Neural progenitor cell (in vitro differentiated cells): Measurements from ENCODE around the gene DLEC1. TPM values are rescaled to one million over a fixed set of nuclear protein-coding genes. Genes with fewer than 3 reads are reported as not detected.
A peak's percentile ranks its signal among the peaks of the same experiment; 100 is the strongest.

ENCODE experiments used
- DNase-seq: peaks from one replicate; pipeline ENCODE4 v3.0.0-alpha.2; 2016; ENCODE audit warnings: low spot score
- H2AFZ ChIP-seq: fragments of 200-600 bp; sonication (generic); replicated peaks from 2 replicates; pipeline ENCODE4 v1.6.1; 2016; ENCODE audit warnings: antibody characterized with exemption
- H3F3A ChIP-seq: fragments of 200-600 bp; sonication (generic); 2 replicates; pipeline ENCODE4 v1.6.1; 2016; ENCODE audit warnings: antibody characterized with exemption, low read depth
- H3K27ac ChIP-seq: fragments of 200-600 bp; sonication (generic); 2 replicates; pipeline ENCODE4 v1.5.1; 2016; ENCODE audit warnings: mild to moderate bottlenecking
- H3K27me3 ChIP-seq: fragments of 200-600 bp; sonication (generic); 2 replicates; pipeline ENCODE4 v1.6.1; 2016; ENCODE audit warnings: mild to moderate bottlenecking, moderate library complexity
- H3K36me3 ChIP-seq: fragments of 200-600 bp; sonication (generic); 2 replicates; pipeline ENCODE4 v1.5.1; 2016
- H3K4me1 ChIP-seq: fragments of 200-600 bp; sonication (generic); 2 replicates; pipeline ENCODE4 v1.6.1; 2016; ENCODE audit warnings: mixed run types
- H3K4me2 ChIP-seq: fragments of 200-600 bp; sonication (generic); 2 replicates; pipeline ENCODE4 v1.6.1; 2016
- H3K4me3 ChIP-seq: fragments of 200-600 bp; sonication (generic); 2 replicates; pipeline ENCODE4 v1.5.1; 2016
- H3K79me2 ChIP-seq: fragments of 200-600 bp; sonication (generic); 2 replicates; pipeline ENCODE4 v1.6.1; 2016; ENCODE audit warnings: low read depth
- H3K9ac ChIP-seq: fragments of 200-600 bp; sonication (generic); 2 replicates; pipeline ENCODE4 v1.6.1; 2016
- H3K9me3 ChIP-seq: fragments of 200-600 bp; sonication (generic); 2 replicates; pipeline ENCODE4 v1.5.1; 2016; ENCODE audit warnings: low read depth
- H4K20me1 ChIP-seq: fragments of 200-600 bp; sonication (generic); 2 replicates; pipeline ENCODE4 v1.6.1; 2016; ENCODE audit warnings: low read depth
- H3K27ac Mint-ChIP-seq: 3 replicates; pipeline ENCODE4 v1.8.0; 2021; ENCODE audit warnings: mixed read lengths
- H3K27me3 Mint-ChIP-seq: 2 replicates; pipeline ENCODE4 v1.8.0; 2022; ENCODE audit warnings: low read depth, mild to moderate bottlenecking, inconsistent platforms, moderate library complexity, mixed read lengths; ENCODE audit not compliant: insufficient read depth
- H3K36me3 Mint-ChIP-seq: 3 replicates; pipeline ENCODE4 v1.8.0; 2021; ENCODE audit warnings: mixed read lengths
- H3K4me1 Mint-ChIP-seq: 3 replicates; pipeline ENCODE4 v1.8.0; 2021; ENCODE audit warnings: mixed read lengths
- H3K4me3 Mint-ChIP-seq: 3 replicates; pipeline ENCODE4 v1.8.0; 2021; ENCODE audit warnings: mild to moderate bottlenecking, moderate library complexity, mixed read lengths
- H3K9me3 Mint-ChIP-seq: 3 replicates; pipeline ENCODE4 v1.8.0; 2020; ENCODE audit warnings: mixed read lengths
- EZH2 ChIP-seq: fragments of 200-600 bp; sonication (generic); IDR thresholded peaks from 2 replicates; pipeline ENCODE4 v1.6.1; 2017; ENCODE audit warnings: antibody characterized with exemption, mild to moderate bottlenecking, moderate library complexity
- EZH2phosphoT487 ChIP-seq: fragments of 200-600 bp; sonication (generic); IDR thresholded peaks from 2 replicates; pipeline ENCODE4 v1.6.1; 2017; ENCODE audit warnings: antibody characterized with exemption
- total RNA-seq: library from RNA; depleted of rRNA; stranded (reverse); fragments of >200 nt; gene quantifications from 2 replicates; pipeline ENCODE4 v1.2.3, GENCODE V29; 2015; ENCODE audit warnings: low replicate concordance
- TF ChIP-seq, protein P1 (sequence below): fragments of 200-600 bp; sonication (generic); IDR thresholded peaks from 2 replicates; pipeline ENCODE4 v1.5.1; 2017; ENCODE audit warnings: antibody characterized with exemption, mild to moderate bottlenecking

The DLEC1 gene
- total RNA-seq, 1 donor from 2014 or later = 0.60 TPM

DNA sequence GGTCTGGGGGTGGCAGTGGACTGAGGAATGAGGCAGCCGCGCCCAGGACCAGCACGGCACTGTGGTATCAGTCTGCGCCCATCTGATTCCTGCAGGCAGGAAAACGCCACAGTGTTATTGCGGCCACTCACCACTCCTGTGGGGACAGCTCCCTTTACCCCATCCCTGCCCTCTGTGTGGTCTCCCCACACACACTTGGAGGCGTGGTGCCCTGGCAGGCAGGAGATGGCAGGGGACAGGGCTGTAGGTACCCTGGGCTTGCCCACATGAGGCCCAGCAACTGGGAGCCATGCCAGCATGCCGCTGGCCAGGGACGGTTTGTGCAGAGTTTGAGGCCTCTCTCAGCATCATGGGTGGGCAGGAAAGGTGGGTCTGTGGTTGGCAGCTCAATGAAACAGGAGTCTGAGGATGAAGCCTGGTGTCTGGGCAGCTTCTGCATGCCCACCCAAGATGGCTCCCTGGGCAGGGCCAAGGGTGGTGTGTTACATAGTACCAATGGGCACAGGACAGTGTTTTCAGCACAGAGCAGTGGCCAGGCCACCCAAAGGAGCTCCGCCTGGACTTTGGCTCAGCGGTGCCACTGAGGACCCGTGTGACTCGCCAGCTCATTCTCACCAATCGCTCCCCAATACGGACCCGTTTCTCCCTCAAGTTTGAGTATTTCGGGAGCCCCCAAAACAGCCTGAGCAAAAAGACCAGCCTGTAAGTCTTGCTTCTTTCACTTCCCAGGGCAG is 70.7 kb downstream of the DLEC1 start:
- H3K36me3 ChIP-seq = no peaks in the 10 kb centered on the region
- no peak for DNase-seq
- H3K4me3 ChIP-seq = no peak overlapping the region
- peaks cover 2% of the 10 kb centered on the region for H3K9me3 Mint-ChIP-seq
- H3K9ac ChIP-seq = no peak overlapping the region
- H3K4me1 Mint-ChIP-seq = no peaks in the 10 kb centered on the region
- H3K4me1 ChIP-seq = no peaks in the 10 kb centered on the region
- no peak overlapping the region for H2AFZ ChIP-seq
- H4K20me1 ChIP-seq = no peaks in the 10 kb centered on the region
- no peaks in the 10 kb centered on the region for H3F3A ChIP-seq
- no peaks in the 10 kb centered on the region for H3K36me3 Mint-ChIP-seq
- TF ChIP-seq, protein P1, sequence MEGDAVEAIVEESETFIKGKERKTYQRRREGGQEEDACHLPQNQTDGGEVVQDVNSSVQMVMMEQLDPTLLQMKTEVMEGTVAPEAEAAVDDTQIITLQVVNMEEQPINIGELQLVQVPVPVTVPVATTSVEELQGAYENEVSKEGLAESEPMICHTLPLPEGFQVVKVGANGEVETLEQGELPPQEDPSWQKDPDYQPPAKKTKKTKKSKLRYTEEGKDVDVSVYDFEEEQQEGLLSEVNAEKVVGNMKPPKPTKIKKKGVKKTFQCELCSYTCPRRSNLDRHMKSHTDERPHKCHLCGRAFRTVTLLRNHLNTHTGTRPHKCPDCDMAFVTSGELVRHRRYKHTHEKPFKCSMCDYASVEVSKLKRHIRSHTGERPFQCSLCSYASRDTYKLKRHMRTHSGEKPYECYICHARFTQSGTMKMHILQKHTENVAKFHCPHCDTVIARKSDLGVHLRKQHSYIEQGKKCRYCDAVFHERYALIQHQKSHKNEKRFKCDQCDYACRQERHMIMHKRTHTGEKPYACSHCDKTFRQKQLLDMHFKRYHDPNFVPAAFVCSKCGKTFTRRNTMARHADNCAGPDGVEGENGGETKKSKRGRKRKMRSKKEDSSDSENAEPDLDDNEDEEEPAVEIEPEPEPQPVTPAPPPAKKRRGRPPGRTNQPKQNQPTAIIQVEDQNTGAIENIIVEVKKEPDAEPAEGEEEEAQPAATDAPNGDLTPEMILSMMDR = no peak
- no peak for TF ChIP-seq EZH2
- no peak for TF ChIP-seq EZH2phosphoT487
- peak overlapping the region; percentile 84 for H3K27ac Mint-ChIP-seq
- peaks cover 4% of the 10 kb centered on the region for H3K9me3 ChIP-seq
- no peaks in the 10 kb centered on the region for H3K27me3 ChIP-seq
- no peak overlapping the region for H3K4me3 Mint-ChIP-seq
- H3K79me2 ChIP-seq = no peaks in the 10 kb centered on the region
- H3K4me2 ChIP-seq = no peak overlapping the region
- no peak overlapping the region for H3K27ac ChIP-seq
- H3K27me3 Mint-ChIP-seq = peaks cover 2% of the 10 kb centered on the region

GRCh38 chr3:38110314-38111050 is 71.5 kb downstream of the DLEC1 start:
- no peaks in the 10 kb centered on the region for H3K27me3 ChIP-seq
- H3K9ac ChIP-seq = no peak overlapping the region
- no peaks in the 10 kb centered on the region for H3K9me3 ChIP-seq
- H3F3A ChIP-seq = no peaks in the 10 kb centered on the region
- no peaks in the 10 kb centered on the region for H3K4me1 Mint-ChIP-seq
- no peak for DNase-seq
- H3K4me3 Mint-ChIP-seq = no peak overlapping the region
- H3K36me3 Mint-ChIP-seq = no peaks in the 10 kb centered on the region
- no peak overlapping the region for H2AFZ ChIP-seq
- no peaks in the 10 kb centered on the region for H3K79me2 ChIP-seq
- H4K20me1 ChIP-seq = no peaks in the 10 kb centered on the region
- peak overlapping the region; percentile 84 for H3K27ac Mint-ChIP-seq
- H3K27me3 Mint-ChIP-seq = peaks cover 3% of the 10 kb centered on the region
- H3K4me1 ChIP-seq = no peaks in the 10 kb centered on the region
- TF ChIP-seq, protein P1 = no peak
- no peak for TF ChIP-seq EZH2phosphoT487
- TF ChIP-seq EZH2 = no peak
- no peak overlapping the region for H3K4me2 ChIP-seq
- H3K4me3 ChIP-seq = no peak overlapping the region
- no peaks in the 10 kb centered on the region for H3K36me3 ChIP-seq
- H3K27ac ChIP-seq = no peak overlapping the region
- H3K9me3 Mint-ChIP-seq = no peaks in the 10 kb centered on the region

- Histone ChIP-seq H3K9ac (no peak overlapping the region), H3F3A (no peaks in the 10 kb centered on the region), H3K4me3 (no peak overlapping the region), H3K9me3 (no peaks in the 10 kb centered on the region), H3K4me1 (no peaks in the 10 kb centered on the region), H3K36me3 (no peaks in the 10 kb centered on the region), H3K79me2 (no peaks in the 10 kb centered on the region), H3K27me3 (no peaks in the 10 kb centered on the region), H4K20me1 (no peaks in the 10 kb centered on the region), H3K27ac (no peak overlapping the region), H3K4me2 (no peak overlapping the region), H2AFZ (no peak overlapping the region)
- Mint-ChIP-seq H3K27me3 (peaks cover 8% of the 10 kb centered on the region), H3K4me3 (no peak overlapping the region), H3K9me3 (no peaks in the 10 kb centered on the region), H3K36me3 (no peaks in the 10 kb centered on the region), H3K4me1 (no peaks in the 10 kb centered on the region), H3K27ac (no peak overlapping the region)
- TF ChIP-seq EZH2 = no peak
- no peak for DNase-seq
These were observed 72.2 kb downstream of the DLEC1 start for GRCh38 chr3:38111201-38111600.
